LNCaP clone FGC (cell line): ENCODE data around the gene DNAAF3.

ENCODE experiments used
- DNase-seq: peaks from one replicate; pipeline ENCODE4 v3.0.0-alpha.2; 2011; ENCODE audit warnings: low read depth
- H3K4me3 ChIP-seq: 2 replicates; pipeline ENCODE4 v1.5.1; 2011; ENCODE audit warnings: mild to moderate bottlenecking, low read depth, low read length, control low read depth
- TF ChIP-seq, protein P1 (sequence below): IDR thresholded peaks from 2 replicates; pipeline ENCODE4 v1.5.1; 2012; ENCODE audit warnings: mild to moderate bottlenecking; ENCODE audit not compliant: control insufficient read depth, insufficient read depth; ENCODE audit errors: extremely low read depth

The DNAAF3 gene

DNA sequence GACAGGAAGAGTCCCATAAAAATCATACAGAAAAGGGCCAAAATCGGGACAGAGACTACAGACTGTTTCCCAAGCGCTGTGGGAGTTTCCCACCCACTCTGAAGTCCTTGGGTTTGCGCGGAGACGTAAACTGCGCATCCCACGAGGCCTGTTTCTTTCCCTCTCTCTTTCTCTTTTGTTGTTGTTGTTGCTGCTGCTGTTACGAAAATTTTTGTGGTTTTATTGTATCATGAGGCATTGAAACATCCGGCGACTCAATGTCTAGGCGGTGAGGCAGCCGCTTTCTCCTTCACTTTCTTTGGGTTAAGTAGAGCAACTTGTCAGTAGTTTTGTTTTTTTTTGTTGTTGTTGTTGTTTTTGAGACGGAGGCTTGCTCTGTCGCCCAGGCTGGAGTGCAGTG, 47.4 kb downstream of the DNAAF3 start:
- no peak overlapping the region for H3K4me3 ChIP-seq
- TF ChIP-seq, protein P1, sequence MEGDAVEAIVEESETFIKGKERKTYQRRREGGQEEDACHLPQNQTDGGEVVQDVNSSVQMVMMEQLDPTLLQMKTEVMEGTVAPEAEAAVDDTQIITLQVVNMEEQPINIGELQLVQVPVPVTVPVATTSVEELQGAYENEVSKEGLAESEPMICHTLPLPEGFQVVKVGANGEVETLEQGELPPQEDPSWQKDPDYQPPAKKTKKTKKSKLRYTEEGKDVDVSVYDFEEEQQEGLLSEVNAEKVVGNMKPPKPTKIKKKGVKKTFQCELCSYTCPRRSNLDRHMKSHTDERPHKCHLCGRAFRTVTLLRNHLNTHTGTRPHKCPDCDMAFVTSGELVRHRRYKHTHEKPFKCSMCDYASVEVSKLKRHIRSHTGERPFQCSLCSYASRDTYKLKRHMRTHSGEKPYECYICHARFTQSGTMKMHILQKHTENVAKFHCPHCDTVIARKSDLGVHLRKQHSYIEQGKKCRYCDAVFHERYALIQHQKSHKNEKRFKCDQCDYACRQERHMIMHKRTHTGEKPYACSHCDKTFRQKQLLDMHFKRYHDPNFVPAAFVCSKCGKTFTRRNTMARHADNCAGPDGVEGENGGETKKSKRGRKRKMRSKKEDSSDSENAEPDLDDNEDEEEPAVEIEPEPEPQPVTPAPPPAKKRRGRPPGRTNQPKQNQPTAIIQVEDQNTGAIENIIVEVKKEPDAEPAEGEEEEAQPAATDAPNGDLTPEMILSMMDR, result no peak
- DNase-seq, result no peak

DNA sequence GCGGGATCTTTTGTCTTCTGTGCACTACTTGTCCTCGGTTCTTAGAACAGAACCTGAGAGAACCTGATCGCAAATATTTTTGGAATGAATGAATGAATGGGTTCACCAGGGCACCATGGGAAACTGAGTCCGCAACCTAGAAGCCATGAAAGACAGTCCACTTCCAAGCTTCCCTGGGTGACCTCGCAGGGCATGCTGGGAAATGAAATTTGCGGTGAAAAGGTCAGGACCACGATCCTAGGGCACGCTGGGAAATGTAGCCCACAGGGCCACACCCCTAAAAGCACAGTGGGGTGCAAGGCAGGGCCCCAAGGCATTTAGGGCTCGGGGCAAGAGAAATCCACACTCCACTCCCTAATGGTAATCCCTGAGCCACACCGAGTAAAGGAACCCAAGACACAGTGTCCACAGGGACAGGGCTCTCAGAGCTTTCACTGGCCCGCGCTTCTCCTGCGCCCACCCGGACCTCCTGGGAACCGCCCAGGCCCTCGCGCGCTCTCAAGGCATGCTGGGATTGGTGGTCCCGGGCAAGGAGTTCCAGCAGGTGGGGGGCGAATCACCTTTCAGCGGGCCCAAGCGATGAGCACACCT, 47.9 kb downstream of the DNAAF3 start:
- no peak for DNase-seq
- peak overlapping the region; percentile 75 for H3K4me3 ChIP-seq
- TF ChIP-seq, protein P1, result no peak

DNA sequence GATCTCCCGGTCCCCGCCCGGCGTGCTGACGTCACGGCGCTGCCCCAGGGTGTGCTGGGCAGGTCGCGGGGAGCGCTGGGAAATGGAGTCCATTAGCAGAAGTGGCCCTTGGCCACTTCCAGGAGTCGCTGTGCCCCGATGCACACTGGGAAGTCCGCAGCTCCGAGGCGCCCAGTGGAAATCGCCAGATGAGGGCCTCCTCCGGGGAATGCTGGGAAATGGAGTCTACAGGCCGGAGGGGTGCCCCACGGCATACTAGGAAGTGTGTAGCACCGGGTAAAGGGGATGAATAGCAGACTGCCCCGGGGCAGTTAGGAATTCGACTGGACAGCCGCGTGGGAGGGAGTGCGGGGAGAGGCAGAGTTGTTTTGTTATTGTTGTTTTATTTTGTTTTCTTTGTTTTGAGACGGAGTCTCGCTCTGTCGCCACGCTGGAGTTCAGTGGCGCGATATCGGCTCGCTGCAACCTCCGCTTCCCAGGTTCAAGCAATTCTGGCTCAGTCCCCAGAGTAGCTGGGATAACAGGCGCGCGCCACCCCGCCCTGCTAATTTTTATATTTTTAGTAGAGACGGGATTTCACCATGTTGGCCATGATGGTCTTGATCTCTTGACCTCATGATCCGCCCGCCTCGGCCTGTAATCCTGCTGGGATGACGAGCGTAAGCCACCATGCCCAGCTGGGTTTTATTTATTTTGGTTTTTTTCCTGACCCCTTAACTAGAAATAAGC, 48.6 kb downstream of the DNAAF3 start:
- peak; percentile 93 for DNase-seq
- TF ChIP-seq, protein P1, result no peak
- H3K4me3 ChIP-seq, result peak overlapping the region; percentile 75

DNA sequence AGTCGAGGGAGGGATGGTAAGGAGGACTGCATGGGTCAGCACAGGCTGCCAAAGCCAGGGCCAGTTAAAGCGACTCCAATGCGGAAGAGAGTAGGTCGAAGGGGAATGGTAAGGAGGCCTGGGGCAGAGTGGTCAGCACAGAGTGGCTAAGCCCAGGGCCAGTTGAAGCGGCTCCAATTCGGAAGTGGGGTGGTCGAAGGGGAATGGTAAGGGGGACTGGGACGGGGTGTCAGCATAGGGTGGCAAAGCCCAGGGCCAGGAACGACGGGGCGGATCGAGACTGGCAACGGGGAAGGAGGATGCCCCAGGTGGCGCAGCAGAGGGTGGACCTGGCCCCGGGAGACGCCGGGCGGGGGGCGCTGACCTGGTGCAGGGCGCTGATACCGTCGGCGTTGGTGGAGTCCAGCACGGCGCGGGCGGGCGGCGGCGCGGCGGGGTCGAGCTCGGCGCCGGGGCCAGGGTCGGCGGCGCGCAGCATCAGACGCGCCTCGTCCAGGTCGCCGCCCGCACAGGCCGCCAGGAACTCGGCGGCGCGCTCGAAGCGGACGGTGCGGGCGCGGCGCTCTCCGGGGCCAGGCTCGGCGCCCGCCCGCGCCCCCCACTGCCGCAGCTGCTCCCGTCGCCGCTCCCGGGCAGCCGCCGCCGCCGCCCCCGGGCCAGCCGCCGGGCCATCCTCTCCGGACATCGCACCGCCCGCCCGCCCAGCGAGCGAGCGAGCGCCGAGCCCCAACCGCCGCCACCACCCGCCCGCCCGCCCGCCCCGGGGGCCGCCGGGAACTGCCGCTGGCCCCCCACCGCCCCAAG, 49.4 kb downstream of the DNAAF3 start, which contains the start of gene PPP1R12C:
Gene PPP1R12C (minus strand): TSS at position 779 of the 804 bp plus-strand sequence. CDS start 94 bp downstream, at position 685.
- TF ChIP-seq, protein P1, result no peak
- DNase-seq, result no peak
- peak within 1 kb of the TSS; percentile 75 for H3K4me3 ChIP-seq

DNA sequence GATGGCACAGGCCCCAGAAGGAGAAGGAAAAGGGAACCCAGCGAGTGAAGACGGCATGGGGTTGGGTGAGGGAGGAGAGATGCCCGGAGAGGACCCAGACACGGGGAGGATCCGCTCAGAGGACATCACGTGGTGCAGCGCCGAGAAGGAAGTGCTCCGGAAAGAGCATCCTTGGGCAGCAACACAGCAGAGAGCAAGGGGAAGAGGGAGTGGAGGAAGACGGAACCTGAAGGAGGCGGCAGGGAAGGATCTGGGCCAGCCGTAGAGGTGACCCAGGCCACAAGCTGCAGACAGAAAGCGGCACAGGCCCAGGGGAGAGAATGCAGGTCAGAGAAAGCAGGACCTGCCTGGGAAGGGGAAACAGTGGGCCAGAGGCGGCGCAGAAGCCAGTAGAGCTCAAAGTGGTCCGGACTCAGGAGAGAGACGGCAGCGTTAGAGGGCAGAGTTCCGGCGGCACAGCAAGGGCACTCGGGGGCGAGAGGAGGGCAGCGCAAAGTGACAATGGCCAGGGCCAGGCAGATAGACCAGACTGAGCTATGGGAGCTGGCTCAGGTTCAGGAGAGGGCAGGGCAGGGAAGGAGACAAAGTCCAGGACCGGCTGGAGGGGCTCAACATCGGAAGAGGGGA, 50.1 kb downstream of the DNAAF3 start:
- TF ChIP-seq, protein P1, result no peak
- DNase-seq, result no peak
- H3K4me3 ChIP-seq, result peak overlapping the region; percentile 67

DNA sequence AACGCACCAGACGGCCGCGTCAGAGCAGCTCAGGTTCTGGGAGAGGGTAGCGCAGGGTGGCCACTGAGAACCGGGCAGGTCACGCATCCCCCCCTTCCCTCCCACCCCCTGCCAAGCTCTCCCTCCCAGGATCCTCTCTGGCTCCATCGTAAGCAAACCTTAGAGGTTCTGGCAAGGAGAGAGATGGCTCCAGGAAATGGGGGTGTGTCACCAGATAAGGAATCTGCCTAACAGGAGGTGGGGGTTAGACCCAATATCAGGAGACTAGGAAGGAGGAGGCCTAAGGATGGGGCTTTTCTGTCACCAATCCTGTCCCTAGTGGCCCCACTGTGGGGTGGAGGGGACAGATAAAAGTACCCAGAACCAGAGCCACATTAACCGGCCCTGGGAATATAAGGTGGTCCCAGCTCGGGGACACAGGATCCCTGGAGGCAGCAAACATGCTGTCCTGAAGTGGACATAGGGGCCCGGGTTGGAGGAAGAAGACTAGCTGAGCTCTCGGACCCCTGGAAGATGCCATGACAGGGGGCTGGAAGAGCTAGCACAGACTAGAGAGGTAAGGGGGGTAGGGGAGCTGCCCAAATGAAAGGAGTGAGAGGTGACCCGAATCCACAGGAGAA, 50.9 kb downstream of the DNAAF3 start:
- TF ChIP-seq, protein P1, result no peak
- peak overlapping the region; percentile 67; the same call in 1 of the 2 replicates for H3K4me3 ChIP-seq
- DNase-seq, result no peak
